Hepatocyte (in vitro differentiated cells): ENCODE results near the gene SLC40A1.

ENCODE experiments used
- EZH2 ChIP-seq: fragments of 200-600 bp; sonication (generic); IDR thresholded peaks from 2 replicates; pipeline ENCODE4 v1.6.1; 2016; ENCODE audit warnings: antibody characterized with exemption, mild to moderate bottlenecking, borderline replicate concordance
- TF ChIP-seq, protein P1 (sequence below): fragments of 200-600 bp; sonication (generic); IDR thresholded peaks from 2 replicates; pipeline ENCODE4 v1.5.1; 2016; ENCODE audit warnings: antibody characterized with exemption, mild to moderate bottlenecking; ENCODE audit not compliant: poor library complexity

DNA sequence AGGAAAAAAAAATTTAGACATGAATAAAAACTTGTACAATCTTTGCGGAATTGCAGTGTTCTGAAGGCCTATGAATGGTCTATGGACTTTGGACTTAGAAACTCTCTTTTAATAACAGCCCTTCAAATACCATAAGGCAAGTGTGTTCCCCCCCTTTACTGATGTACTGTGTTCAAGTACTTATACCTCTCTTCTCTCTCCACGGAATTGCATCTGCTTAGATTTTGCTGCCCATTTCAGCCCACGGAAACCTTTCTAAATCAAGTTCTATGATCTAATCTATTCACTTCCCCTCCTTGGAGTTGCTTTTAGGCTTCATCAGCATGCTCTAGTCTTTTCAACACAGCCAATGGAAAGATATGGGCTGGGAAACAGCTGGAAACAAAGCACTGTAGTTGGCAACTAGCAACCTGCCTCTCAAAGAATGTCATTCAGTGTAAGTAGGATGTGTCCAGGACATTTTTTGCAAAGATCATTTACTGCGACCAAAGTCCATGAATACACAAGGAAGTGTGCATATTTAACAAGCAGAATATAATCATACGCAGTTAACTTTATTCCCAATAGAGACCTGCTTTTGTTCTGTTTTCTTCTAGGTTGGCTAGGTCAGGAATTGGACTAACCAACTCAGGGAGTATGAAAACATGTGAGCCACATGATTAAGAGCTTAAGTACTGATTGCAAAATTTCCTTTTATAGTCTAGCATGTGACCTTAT lies 58.0 kb downstream of the SLC40A1 start:
- no peak for TF ChIP-seq EZH2
- TF ChIP-seq, protein P1, sequence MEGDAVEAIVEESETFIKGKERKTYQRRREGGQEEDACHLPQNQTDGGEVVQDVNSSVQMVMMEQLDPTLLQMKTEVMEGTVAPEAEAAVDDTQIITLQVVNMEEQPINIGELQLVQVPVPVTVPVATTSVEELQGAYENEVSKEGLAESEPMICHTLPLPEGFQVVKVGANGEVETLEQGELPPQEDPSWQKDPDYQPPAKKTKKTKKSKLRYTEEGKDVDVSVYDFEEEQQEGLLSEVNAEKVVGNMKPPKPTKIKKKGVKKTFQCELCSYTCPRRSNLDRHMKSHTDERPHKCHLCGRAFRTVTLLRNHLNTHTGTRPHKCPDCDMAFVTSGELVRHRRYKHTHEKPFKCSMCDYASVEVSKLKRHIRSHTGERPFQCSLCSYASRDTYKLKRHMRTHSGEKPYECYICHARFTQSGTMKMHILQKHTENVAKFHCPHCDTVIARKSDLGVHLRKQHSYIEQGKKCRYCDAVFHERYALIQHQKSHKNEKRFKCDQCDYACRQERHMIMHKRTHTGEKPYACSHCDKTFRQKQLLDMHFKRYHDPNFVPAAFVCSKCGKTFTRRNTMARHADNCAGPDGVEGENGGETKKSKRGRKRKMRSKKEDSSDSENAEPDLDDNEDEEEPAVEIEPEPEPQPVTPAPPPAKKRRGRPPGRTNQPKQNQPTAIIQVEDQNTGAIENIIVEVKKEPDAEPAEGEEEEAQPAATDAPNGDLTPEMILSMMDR: no peak
